HG02763 (cell line): ENCODE data around the gene PCNX1.
"Not testable (repeated sequence)": the region's sequence is repeated elsewhere in the genome, so short reads cannot be mapped to it uniquely, and the experiment has no call there.

Experiments used
- ATAC-seq: cut with Tn5 transposase; IDR thresholded peaks from one replicate; pipeline ENCODE4 v1.9.1; 2021; ENCODE audit warnings: mild to moderate bottlenecking, moderate library complexity; ENCODE audit not compliant: unreplicated experiment

PCNX1 gene

GRCh38 chr14:71006200-71006563 lies 98.9 kb downstream of the PCNX1 start:
- no peak for ATAC-seq

GRCh38 chr14:71011479-71011878 lies 104.2 kb downstream of the PCNX1 start:
- ATAC-seq: no peak

DNA sequence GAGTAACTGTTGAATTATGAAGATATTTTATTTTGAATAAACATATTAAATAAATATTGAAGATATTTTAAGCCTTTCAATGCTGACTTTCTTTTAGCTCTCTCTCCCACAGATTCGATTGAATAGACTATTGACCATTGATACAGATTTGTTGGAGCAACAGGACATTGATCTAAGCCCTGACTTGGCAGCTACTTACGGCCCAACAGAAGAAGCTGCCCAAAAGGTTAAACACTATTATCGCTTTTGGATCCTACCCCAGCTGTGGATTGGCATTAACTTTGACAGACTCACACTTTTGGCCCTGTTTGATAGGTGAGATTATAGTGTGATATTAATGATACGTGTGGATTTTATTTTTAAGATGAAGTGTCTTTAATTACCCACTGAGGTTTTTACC lies 105.6 kb downstream of the PCNX1 start:
- ATAC-seq: no peak

GRCh38 chr14:71013551-71014192 lies 106.4 kb downstream of the PCNX1 start:
- no peak for ATAC-seq

DNA sequence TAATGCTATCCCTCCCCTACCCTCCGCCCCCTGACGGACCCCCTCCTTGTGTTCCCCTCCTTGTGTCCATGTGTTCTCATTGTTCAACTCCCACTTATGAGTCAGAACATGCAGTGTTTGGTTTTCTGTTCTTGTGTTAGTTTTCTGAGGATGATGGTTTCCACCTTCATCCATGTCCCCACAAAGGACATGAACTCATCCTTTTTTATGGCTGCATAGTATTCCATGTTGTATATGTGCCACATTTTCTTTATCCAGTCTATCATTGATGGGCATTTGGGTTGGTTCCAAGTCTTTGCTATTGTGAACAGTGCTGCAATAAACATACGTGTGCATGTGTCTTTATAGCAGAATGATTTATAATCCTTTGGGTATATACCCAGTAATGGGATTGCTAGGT lies 112.7 kb downstream of the PCNX1 start:
- ATAC-seq: not testable (repeated sequence)

GRCh38 chr14:71021347-71022011 lies 114.2 kb downstream of the PCNX1 start:
- no peak for ATAC-seq

DNA sequence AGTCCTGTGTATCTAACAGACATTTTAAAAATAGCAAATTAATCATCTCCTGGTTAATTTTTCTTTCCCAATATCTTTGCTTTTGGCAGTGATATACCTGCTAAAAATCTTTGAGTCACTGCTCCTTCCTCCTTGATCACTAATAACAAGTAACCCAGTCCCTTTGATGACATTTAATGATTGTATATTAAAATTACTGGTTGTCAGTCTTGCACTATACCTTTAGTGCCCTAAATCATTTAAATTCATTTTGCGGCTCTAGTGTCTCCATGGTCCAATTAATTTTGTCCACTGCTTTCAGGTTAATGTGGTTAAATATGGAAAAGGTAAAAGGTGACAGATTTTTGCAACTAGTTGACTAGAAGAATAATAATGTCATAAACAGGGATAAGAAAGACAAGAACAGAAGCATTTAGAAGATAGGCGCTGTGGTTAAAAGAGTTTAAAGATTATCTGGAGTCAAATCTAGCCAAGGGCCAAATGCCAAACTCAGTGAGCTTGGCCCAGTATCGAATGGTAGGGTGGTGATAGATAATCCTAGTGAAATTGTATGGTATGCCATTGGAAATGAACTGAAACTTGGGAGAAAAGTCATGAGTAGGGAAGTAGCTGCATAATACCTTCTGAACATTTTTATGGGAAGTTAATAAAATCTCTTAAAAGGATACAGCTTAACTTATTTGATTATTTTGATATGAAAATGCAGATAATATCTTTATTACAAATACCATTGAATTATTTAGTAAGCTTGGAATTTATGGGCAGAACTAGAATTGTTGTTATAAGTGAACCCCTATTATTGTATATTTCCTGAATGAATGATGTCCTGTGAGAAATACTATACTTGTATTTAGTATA lies 115.0 kb downstream of the PCNX1 start:
- no peak for ATAC-seq

DNA sequence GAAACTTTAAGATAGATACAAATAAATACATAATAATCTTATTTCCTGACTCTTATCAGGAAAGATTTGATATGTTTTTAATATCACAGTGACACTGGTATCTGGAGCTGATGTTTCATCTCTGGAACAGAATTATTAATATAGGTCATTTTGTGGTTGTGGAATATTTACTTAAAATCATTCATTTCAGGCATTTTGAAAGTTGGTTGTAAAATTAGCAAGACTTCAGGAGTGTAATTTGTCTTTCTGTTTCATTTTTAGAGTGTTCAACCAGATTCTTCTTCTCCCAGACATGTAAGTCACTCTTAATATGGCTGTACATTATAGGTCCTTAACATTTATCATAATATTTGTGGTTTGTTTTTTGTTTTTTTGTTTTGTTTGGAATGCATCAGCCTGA lies 115.7 kb downstream of the PCNX1 start:
- no peak for ATAC-seq

DNA sequence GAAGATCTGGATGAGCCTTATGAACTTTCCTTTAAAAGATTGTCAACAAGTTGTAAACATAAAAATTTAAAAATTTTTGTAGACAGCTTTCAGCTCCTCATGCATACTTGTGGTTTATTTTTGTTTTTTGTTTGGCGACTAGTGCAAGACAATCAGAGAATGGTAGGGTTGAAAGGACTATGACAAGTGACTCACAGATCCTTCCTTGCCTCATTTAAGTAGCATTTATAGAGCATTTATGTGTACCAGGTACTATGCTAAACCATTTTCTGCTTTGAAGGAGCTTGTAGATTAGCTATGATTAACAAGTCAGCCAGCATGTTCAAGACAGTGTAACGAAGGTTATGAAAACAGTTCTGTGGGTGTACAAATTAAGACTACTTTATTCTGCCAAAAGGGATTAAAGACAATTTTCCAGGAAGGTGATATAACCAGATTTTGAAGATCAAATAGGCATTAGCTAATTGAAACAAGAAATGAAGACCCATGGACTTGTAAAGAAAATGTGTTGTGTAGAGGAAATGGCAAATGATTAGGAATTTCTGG lies 122.0 kb downstream of the PCNX1 start:
- no peak for ATAC-seq

- ATAC-seq: no peak
These were observed 123.7 kb downstream of the PCNX1 start for GRCh38 chr14:71031000-71031399.

GRCh38 chr14:71036433-71036832 lies 129.2 kb downstream of the PCNX1 start:
- no peak for ATAC-seq

DNA sequence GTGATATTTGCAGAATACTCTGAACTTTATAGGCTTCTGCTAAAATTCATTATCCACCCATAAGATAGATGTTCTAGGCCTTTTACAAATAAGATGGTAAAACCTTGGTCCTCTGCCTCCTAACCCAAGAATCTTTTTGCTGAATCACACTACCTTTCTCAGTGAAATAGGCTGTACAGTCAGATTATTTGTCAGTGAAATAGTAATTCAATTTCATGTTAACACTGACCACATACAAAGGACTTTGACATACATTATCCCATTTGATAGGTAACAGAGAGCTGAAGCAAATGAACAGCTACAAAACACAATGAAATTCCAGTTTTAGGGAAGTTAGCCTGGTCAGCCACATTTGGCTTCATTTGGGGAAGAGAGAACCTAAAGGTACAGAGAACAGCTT lies 141.1 kb downstream of the PCNX1 start:
- ATAC-seq: no peak

- no peak for ATAC-seq
These were observed 142.3 kb downstream of the PCNX1 start for GRCh38 chr14:71049435-71050133.

GRCh38 chr14:71050227-71050823 lies 143.1 kb downstream of the PCNX1 start:
- ATAC-seq: no peak

DNA sequence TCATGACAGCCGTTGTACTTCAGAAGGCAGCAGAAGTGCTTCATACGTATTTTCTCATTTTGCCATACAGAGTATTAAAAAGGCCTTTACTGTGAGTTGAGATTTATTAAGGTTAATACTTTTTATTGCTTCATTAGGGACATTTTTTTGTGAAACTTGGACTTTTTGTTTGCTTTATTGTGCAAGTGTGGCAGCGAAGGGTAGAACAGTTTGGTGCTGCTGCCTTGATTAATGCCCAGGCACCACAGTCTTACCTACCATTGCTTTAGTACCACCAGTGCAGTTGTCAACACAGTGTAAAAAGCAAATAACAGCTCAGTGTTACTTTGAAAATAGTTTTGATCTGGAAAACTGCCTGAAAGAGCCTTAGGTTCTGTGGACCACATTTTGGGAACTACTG lies 147.4 kb downstream of the PCNX1 start:
- ATAC-seq: no peak

- no peak for ATAC-seq
These were observed 148.9 kb downstream of the PCNX1 start for GRCh38 chr14:71056168-71056567.

GRCh38 chr14:71060274-71060673 lies 153.0 kb downstream of the PCNX1 start:
- no peak for ATAC-seq

GRCh38 chr14:71060825-71061455 lies 153.7 kb downstream of the PCNX1 start:
- ATAC-seq: no peak

DNA sequence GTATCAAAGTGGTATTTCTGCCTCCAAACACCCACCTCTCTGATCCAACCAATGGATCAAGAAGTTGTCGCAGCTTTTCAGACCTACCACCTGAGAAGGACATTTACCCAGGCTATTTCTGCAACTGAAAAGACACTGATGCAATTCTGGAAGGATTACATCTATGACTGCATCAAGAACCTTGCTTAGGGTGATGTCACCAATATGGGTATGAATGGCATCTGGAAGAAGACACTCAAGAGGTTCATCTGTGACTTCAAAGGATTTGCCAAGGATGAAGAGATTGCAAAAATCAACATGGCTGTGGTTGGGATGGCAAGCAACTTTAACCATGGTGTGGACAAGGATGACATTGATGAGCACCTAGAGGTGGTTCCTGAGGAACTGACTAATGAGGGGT lies 154.2 kb downstream of the PCNX1 start:
- no peak for ATAC-seq

GRCh38 chr14:71062581-71063303 lies 155.5 kb downstream of the PCNX1 start:
- no peak for ATAC-seq
